WERI-Rb-1 (cell line): ENCODE measurements around the gene LTBR.

ENCODE experiments used
- DNase-seq: peaks from one replicate; pipeline ENCODE4 v3.0.0-alpha.2; 2020
- H3K27ac ChIP-seq: fragments of 250-450 bp; sonication (Bioruptor Pico); 2 replicates; pipeline ENCODE4 v1.5.1; 2020; ENCODE audit warnings: mild to moderate bottlenecking, moderate library complexity
- H3K27me3 ChIP-seq: fragments of 250-450 bp; sonication (Bioruptor Pico); 2 replicates; pipeline ENCODE4 v1.5.1; 2021; ENCODE audit warnings: mild to moderate bottlenecking, low read depth, moderate library complexity; ENCODE audit not compliant: insufficient read depth, severe bottlenecking
- H3K36me3 ChIP-seq: fragments of 250-450 bp; sonication (Bioruptor Pico); 2 replicates; pipeline ENCODE4 v1.5.1; 2020; ENCODE audit warnings: mild to moderate bottlenecking, moderate library complexity
- H3K4me3 ChIP-seq: 2 replicates; pipeline ENCODE4 v1.5.1; 2011; ENCODE audit warnings: low read depth, mild to moderate bottlenecking, control low read depth, low read length
- H3K9me3 ChIP-seq: fragments of 250-450 bp; sonication (Bioruptor Pico); 2 replicates; pipeline ENCODE4 v1.5.1; 2021; ENCODE audit warnings: mild to moderate bottlenecking, moderate library complexity; ENCODE audit not compliant: severe bottlenecking
- CTCF ChIP-seq: IDR thresholded peaks from 2 replicates; pipeline ENCODE4 v1.5.1; 2011; ENCODE audit warnings: low read depth, mild to moderate bottlenecking, control low read depth, inconsistent platforms, low read length

LTBR gene

GRCh38 chr12:6360578-6361490 is 23.1 kb upstream of the LTBR start:
- no peak for DNase-seq
- no peak overlapping the region for H3K27ac ChIP-seq
- TF ChIP-seq CTCF = no peak
- no peaks in the 10 kb centered on the region for H3K27me3 ChIP-seq
- no peaks in the 10 kb centered on the region for H3K36me3 ChIP-seq
- H3K4me3 ChIP-seq = no peak overlapping the region
- H3K9me3 ChIP-seq = no peaks in the 10 kb centered on the region

GRCh38 chr12:6361834-6362233 is 22.1 kb upstream of the LTBR start:
- Histone ChIP-seq H3K27ac (no peak overlapping the region), H3K27me3 (no peaks in the 10 kb centered on the region), H3K4me3 (no peak overlapping the region), H3K36me3 (no peaks in the 10 kb centered on the region), H3K9me3 (no peaks in the 10 kb centered on the region)
- no peak for DNase-seq
- TF ChIP-seq CTCF = no peak

- Histone ChIP-seq H3K4me3 (no peak overlapping the region), H3K27me3 (no peaks in the 10 kb centered on the region), H3K27ac (no peak overlapping the region), H3K36me3 (no peaks in the 10 kb centered on the region), H3K9me3 (no peaks in the 10 kb centered on the region)
- DNase-seq = no peak
- no peak for TF ChIP-seq CTCF
Observed at GRCh38 chr12:6362403-6362802, 21.6 kb upstream of the LTBR start.

GRCh38 chr12:6363010-6363329 is 21.0 kb upstream of the LTBR start:
- H3K4me3 ChIP-seq = no peak overlapping the region
- H3K27ac ChIP-seq = no peak overlapping the region
- no peak for DNase-seq
- no peaks in the 10 kb centered on the region for H3K9me3 ChIP-seq
- no peaks in the 10 kb centered on the region for H3K27me3 ChIP-seq
- no peaks in the 10 kb centered on the region for H3K36me3 ChIP-seq
- no peak for TF ChIP-seq CTCF

GRCh38 chr12:6363330-6364043 is 20.5 kb upstream of the LTBR start:
- no peaks in the 10 kb centered on the region for H3K27me3 ChIP-seq
- no peaks in the 10 kb centered on the region for H3K36me3 ChIP-seq
- DNase-seq = no peak
- no peak for TF ChIP-seq CTCF
- H3K27ac ChIP-seq = no peak overlapping the region
- H3K4me3 ChIP-seq = no peak overlapping the region
- no peaks in the 10 kb centered on the region for H3K9me3 ChIP-seq
